NCI-H510A treated with DMSO at 0.1 percent for 48 hours (cell line): Measurements from ENCODE around the gene KRCC1.

Experiments
- DNase-seq: peaks from one replicate; lab custom pipeline; 2025; lab: John Stamatoyannopoulos, UW

KRCC1 gene

GRCh38 chr2:88055371-88056128 is at the start of gene KRCC1:
Gene KRCC1 (minus strand): TSS chr2:88055783. CDS start chr2:88028563, 27,220 bp downstream.
- peak; percentile 51 for DNase-seq

DNA sequence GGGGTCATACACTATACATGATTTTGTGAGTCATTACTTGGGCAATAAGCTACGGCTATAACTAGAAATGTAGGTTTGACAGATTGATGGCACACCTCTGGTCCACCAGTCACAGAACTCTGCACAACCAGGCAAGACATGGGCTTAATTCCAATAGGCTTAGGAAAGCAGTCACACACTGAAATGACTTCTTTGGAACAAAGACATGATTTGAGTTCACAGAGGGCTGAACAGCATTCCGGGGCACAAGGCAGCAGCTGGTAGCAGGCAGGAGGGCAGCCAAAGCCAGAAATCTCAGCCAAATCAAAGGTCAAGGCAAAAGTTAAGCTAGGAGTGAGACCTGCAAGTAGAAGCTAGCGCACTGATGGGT is 44.9 kb upstream of the KRCC1 start:
- no peak for DNase-seq

DNA sequence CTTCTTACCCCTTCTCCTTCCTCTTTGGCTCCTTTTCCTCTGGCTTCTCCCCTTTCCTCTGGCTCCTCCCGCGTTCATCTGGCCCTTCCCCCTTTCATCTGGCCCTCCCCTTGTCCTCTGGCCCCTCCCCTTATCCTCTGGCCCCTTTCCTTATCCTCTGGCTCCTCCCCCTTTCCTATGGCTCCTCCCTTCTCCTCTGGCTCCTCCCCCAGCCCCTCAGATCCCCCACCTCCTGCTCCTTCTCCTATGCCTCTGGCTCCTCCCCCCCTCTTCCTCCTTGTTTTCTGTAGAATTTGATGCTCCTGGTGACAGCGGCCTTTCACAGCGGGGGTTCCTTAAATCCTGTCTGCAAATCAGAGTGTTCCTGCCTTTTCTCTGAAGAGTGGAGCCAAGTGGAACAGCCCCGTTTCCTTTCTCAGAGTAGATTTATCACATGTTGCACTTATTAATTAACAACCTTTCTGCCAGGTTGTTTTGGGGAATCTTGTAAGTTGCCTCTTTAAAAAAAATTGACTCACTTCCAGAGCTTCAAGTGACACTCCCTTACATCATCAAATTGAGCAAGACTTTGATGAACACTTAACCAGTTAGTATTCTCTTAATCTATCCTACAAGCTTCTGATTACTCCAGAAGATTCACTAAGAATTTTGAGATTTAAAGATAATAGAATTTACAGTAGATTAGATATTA is 44.4 kb upstream of the KRCC1 start:
- DNase-seq, result no peak

- no peak for DNase-seq
These were observed 42.9 kb upstream of the KRCC1 start for GRCh38 chr2:88098558-88098900.

GRCh38 chr2:88097891-88098557 is 42.4 kb upstream of the KRCC1 start:
- DNase-seq, result no peak

GRCh38 chr2:88097192-88097591 is 41.6 kb upstream of the KRCC1 start:
- no peak for DNase-seq

- DNase-seq, result no peak
These were observed 41.1 kb upstream of the KRCC1 start for GRCh38 chr2:88096708-88097107.

GRCh38 chr2:88095022-88095421 is 39.4 kb upstream of the KRCC1 start:
- DNase-seq, result no peak

DNA sequence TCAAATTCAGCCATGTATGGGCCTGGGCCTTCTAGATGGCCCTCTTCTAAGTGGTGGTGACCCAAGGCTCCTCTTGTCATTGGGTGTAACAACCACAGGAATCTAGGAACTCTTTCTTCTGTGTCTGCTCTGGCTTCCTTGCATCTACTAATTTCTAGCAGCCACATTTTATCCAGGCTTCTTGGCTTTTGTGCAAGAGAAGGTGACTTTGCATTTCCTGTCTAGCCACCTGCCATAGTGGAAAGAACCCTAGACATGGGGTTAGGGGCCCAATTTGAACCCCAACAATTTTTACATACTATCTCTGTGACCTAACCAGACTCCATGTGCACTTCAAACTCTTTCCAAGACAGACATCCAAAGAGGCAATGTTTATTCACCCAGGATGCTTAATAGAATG is 37.2 kb upstream of the KRCC1 start:
- DNase-seq, result no peak

- DNase-seq, result no peak
These were observed 36.4 kb upstream of the KRCC1 start for GRCh38 chr2:88091943-88092342.

- DNase-seq, result no peak
These were observed 35.1 kb upstream of the KRCC1 start for GRCh38 chr2:88090446-88091283.

GRCh38 chr2:88088999-88089398 is 33.4 kb upstream of the KRCC1 start:
- no peak for DNase-seq

GRCh38 chr2:88087763-88088162 is 32.2 kb upstream of the KRCC1 start:
- DNase-seq, result no peak

DNA sequence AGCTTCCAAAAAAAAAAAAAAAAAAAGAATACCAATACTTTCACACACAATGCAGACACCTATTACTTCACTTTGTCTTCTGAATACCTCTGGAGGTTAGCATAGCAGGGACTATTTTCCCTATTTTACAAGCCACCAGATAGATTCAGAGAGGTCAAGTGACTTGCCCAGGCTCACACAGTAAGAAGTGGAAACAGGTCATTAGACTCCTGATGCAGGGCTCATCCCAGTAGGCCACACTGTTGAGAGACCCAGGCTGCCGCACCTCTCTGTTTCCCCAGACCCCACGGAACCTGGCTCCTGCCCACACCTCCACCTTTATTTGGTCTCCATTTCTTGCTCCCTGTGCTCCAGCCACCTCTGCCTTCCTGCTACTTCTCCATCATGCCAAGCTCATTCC is 31.5 kb upstream of the KRCC1 start:
- DNase-seq, result no peak

- DNase-seq, result no peak
These were observed 30.8 kb upstream of the KRCC1 start for GRCh38 chr2:88086401-88086800.

DNA sequence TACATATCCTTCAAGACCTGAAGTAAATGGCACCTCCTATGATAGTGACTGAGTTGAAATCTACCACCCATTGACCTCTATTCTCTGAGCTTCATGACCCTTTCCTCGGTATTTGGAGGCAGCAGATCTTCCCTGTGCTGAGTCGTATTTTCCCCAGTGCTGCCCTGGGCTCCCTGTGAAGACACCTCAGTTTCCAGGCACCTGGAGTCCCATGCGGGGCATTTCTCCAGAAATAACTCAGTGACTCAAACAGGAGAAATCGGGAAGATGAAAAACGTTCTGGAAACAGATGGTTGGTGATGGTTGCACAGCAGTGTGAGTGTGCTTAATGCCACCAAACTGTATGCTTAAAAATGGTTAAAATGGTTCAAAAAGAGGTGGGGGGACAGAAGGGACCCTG is 30.0 kb upstream of the KRCC1 start:
- DNase-seq, result no peak

- no peak for DNase-seq
These were observed 29.5 kb upstream of the KRCC1 start for GRCh38 chr2:88085099-88085498.

DNA sequence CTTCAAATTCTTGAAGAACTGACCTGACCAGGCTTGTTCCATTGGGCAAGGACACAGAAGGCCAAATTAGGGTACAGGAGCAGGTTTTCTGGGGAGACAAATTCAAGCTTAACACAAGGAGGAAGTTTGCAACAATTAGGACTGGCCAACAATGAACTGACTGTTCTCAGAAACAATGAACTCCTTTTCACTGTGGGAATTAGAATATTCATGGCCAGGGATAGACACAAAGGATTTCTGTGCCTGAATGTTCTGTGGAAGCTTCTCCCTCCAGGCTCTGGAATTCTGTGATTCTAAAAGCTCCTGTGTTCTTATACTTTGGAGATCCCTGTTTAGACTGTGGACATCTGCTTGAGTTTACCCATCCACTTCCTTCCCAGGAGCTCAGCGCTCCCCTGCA is 27.2 kb upstream of the KRCC1 start:
- no peak for DNase-seq

- DNase-seq, result no peak
These were observed 26.5 kb upstream of the KRCC1 start for GRCh38 chr2:88081924-88082608.

DNA sequence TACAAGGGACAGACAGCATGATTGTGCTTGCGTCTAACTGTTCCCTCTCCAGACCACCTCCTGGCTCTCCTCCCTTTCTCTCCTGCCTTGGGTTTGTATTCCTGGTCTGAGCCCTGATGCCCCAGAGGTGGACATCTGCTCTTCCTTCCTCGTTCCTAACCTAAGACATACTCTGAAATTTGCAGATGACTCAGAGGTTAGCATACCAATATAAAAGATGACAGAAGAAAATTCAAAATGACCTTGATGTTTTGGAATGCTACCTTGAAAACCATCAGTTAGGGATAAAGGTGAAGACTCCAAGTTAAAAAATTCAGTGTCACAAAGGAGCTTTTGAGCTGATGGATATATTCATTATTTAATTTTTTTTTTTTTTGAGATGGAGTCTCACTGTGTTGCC is 25.0 kb upstream of the KRCC1 start:
- DNase-seq, result no peak

GRCh38 chr2:88078643-88079172 is 23.1 kb upstream of the KRCC1 start:
- no peak for DNase-seq

DNA sequence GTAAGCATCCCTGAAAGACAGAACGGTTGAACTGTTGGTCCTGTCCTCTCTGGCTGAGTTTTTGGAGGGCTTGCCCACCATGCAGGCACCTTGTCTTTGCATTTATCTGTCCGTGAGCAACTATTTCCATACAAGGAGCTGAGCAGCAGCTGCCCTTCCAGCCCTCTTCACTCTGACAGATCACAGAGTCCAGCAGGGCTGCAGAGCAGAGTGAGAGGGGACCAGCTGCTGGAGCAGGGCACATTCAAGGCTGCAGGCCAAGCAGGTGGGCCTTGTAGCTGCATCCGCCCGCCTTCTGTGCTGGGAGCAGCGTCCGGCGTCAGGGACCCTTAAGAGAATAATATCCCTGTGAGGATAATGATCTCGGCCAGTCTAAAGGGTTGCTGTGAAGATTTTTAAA is 21.5 kb upstream of the KRCC1 start:
- no peak for DNase-seq
